ENCODE measurements around the gene DNAJB8. TPM values are rescaled to one million over a fixed set of nuclear protein-coding genes. Genes with fewer than 3 reads are reported as not detected.

Gene DNAJB8
- total and polyA plus RNA-seq, 9 of the 15 experiments (the other 6 are each of a cell fraction or from before 2014, with no cell fraction given): not detected

GRCh38 chr3:128426128-128426921, 40.4 kb downstream of the DNAJB8 start (continued):
- TF ChIP-seq NUFIP1 (IDR thresholded peaks at IDR 0.05; ENCODE audit: partially characterized antibody): no peak
- TF ChIP-seq SLC30A9 (CRISPR knock-in tag; IDR thresholded peaks at IDR 0.05): no peak
- TF ChIP-seq TBP (optimal IDR thresholded peaks at IDR 0.05; ENCODE audit: low read depth, low read length): peak; percentile 11
- peak; percentile 93 for TF ChIP-seq BCOR (IDR thresholded peaks at IDR 0.05)
- TF ChIP-seq ZNF134 (CRISPR knock-in tag; conservative IDR thresholded peaks at IDR 0.05): no peak
- TF ChIP-seq, protein P1, sequence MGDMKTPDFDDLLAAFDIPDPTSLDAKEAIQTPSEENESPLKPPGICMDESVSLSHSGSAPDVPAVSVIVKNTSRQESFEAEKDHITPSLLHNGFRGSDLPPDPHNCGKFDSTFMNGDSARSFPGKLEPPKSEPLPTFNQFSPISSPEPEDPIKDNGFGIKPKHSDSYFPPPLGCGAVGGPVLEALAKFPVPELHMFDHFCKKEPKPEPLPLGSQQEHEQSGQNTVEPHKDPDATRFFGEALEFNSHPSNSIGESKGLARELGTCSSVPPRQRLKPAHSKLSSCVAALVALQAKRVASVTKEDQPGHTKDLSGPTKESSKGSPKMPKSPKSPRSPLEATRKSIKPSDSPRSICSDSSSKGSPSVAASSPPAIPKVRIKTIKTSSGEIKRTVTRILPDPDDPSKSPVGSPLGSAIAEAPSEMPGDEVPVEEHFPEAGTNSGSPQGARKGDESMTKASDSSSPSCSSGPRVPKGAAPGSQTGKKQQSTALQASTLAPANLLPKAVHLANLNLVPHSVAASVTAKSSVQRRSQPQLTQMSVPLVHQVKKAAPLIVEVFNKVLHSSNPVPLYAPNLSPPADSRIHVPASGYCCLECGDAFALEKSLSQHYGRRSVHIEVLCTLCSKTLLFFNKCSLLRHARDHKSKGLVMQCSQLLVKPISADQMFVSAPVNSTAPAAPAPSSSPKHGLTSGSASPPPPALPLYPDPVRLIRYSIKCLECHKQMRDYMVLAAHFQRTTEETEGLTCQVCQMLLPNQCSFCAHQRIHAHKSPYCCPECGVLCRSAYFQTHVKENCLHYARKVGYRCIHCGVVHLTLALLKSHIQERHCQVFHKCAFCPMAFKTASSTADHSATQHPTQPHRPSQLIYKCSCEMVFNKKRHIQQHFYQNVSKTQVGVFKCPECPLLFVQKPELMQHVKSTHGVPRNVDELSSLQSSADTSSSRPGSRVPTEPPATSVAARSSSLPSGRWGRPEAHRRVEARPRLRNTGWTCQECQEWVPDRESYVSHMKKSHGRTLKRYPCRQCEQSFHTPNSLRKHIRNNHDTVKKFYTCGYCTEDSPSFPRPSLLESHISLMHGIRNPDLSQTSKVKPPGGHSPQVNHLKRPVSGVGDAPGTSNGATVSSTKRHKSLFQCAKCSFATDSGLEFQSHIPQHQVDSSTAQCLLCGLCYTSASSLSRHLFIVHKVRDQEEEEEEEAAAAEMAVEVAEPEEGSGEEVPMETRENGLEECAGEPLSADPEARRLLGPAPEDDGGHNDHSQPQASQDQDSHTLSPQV (IDR thresholded peaks at IDR 0.05): peak; percentile 79
- 0 out of 2 replicates have a peak, but pooled peaks have one; percentile 22 for TF ChIP-seq ETV5 (CRISPR knock-in tag; IDR thresholded peaks at IDR 0.05; ENCODE audit: low read depth)
- TF ChIP-seq PHF8 (IDR thresholded peaks at IDR 0.05; ENCODE audit: borderline replicate concordance, low read length): peak; percentile 30; the same call in 1 of the 2 replicates
- no peak for TF ChIP-seq ZNF23 (CRISPR knock-in tag; IDR thresholded peaks at IDR 0.05)
- 0 out of 4 replicates have a peak, but pooled peaks have one; percentile 35 to 52 for TF ChIP-seq MNT (conservative IDR thresholded peaks at IDR 0.05)
- TF ChIP-seq SREBF1 (IDR thresholded peaks at IDR 0.05; ENCODE audit: borderline replicate concordance, low read depth, low read length): no peak
- TF ChIP-seq RB1 (IDR thresholded peaks at IDR 0.05; ENCODE audit: low read depth): peak; percentile 83; the same call in 1 of the 2 replicates
- peak; percentile 82 for TF ChIP-seq ZFP36 (IDR thresholded peaks at IDR 0.05; ENCODE audit: low read depth, low read length, partially characterized antibody)
- TF ChIP-seq, protein P2, sequence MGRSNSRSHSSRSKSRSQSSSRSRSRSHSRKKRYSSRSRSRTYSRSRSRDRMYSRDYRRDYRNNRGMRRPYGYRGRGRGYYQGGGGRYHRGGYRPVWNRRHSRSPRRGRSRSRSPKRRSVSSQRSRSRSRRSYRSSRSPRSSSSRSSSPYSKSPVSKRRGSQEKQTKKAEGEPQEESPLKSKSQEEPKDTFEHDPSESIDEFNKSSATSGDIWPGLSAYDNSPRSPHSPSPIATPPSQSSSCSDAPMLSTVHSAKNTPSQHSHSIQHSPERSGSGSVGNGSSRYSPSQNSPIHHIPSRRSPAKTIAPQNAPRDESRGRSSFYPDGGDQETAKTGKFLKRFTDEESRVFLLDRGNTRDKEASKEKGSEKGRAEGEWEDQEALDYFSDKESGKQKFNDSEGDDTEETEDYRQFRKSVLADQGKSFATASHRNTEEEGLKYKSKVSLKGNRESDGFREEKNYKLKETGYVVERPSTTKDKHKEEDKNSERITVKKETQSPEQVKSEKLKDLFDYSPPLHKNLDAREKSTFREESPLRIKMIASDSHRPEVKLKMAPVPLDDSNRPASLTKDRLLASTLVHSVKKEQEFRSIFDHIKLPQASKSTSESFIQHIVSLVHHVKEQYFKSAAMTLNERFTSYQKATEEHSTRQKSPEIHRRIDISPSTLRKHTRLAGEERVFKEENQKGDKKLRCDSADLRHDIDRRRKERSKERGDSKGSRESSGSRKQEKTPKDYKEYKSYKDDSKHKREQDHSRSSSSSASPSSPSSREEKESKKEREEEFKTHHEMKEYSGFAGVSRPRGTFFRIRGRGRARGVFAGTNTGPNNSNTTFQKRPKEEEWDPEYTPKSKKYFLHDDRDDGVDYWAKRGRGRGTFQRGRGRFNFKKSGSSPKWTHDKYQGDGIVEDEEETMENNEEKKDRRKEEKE (IDR thresholded peaks at IDR 0.05; ENCODE audit: borderline replicate concordance in 1 of 2, control insufficient read depth in 1 of 2, low read depth in 2 of 2, low read length in 1 of 2): no peak
- TF ChIP-seq SMARCA5 (IDR thresholded peaks at IDR 0.05): peak; percentile 88
- TF ChIP-seq TRIM28 (IDR thresholded peaks at IDR 0.05): no peak
- TF ChIP-seq CHD2 (IDR thresholded peaks at IDR 0.05; ENCODE audit: low read depth, low read length): no peak
- TF ChIP-seq, protein P3, sequence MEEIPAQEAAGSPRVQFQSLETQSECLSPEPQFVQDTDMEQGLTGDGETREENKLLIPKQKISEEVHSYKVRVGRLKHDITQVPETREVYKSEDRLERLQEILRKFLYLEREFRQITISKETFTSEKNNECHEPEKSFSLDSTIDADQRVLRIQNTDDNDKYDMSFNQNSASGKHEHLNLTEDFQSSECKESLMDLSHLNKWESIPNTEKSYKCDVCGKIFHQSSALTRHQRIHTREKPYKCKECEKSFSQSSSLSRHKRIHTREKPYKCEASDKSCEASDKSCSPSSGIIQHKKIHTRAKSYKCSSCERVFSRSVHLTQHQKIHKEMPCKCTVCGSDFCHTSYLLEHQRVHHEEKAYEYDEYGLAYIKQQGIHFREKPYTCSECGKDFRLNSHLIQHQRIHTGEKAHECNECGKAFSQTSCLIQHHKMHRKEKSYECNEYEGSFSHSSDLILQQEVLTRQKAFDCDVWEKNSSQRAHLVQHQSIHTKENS (CRISPR knock-in tag; IDR thresholded peaks at IDR 0.05): no peak

Measured in K562 (cell line).